ENCODE results near the gene UBASH3B.

The UBASH3B gene

GRCh38 chr11:122647736-122648275 lies 7.7 kb upstream of the UBASH3B start:
- no peak for DNase-seq

- DNase-seq = no peak
Observed at GRCh38 chr11:122649116-122649515, 6.4 kb upstream of the UBASH3B start.

GRCh38 chr11:122650619-122651018 lies 4.9 kb upstream of the UBASH3B start:
- no peak for DNase-seq

GRCh38 chr11:122652495-122652894 lies 3.0 kb upstream of the UBASH3B start:
- no peak for DNase-seq

GRCh38 chr11:122653916-122654585 lies 1.5 kb upstream of the UBASH3B start:
- no peak for DNase-seq

- DNase-seq = no peak
Observed at GRCh38 chr11:122656073-122656630, 630 bp downstream of the UBASH3B start.

- no peak for DNase-seq
Observed at GRCh38 chr11:122656631-122657101, 1.1 kb downstream of the UBASH3B start.

GRCh38 chr11:122659676-122660554 lies 4.4 kb downstream of the UBASH3B start:
- no peak for DNase-seq

GRCh38 chr11:122661182-122661945 lies 5.8 kb downstream of the UBASH3B start:
- DNase-seq = no peak

GRCh38 chr11:122663056-122663740 lies 7.7 kb downstream of the UBASH3B start:
- no peak for DNase-seq

GRCh38 chr11:122663764-122664163 lies 8.2 kb downstream of the UBASH3B start:
- DNase-seq = no peak

- no peak for DNase-seq
Observed at GRCh38 chr11:122664188-122664587, 8.7 kb downstream of the UBASH3B start.

GRCh38 chr11:122665861-122666260 lies 10.3 kb downstream of the UBASH3B start:
- DNase-seq = no peak

- DNase-seq = no peak
Observed at GRCh38 chr11:122666743-122667142, 11.2 kb downstream of the UBASH3B start.

GRCh38 chr11:122668562-122669090 lies 13.1 kb downstream of the UBASH3B start:
- DNase-seq = no peak

- no peak for DNase-seq
Observed at GRCh38 chr11:122670131-122670530, 14.6 kb downstream of the UBASH3B start.

- no peak for DNase-seq
Observed at GRCh38 chr11:122671400-122671891, 15.9 kb downstream of the UBASH3B start.

- DNase-seq = no peak
Observed at GRCh38 chr11:122672892-122673291, 17.4 kb downstream of the UBASH3B start.

- DNase-seq = no peak
Observed at GRCh38 chr11:122673701-122674100, 18.2 kb downstream of the UBASH3B start.

GRCh38 chr11:122676638-122677037 lies 21.1 kb downstream of the UBASH3B start:
- no peak for DNase-seq

- no peak for DNase-seq
Observed at GRCh38 chr11:122677256-122677655, 21.7 kb downstream of the UBASH3B start.

- DNase-seq = no peak
Observed at GRCh38 chr11:122678406-122678805, 22.9 kb downstream of the UBASH3B start.

Data from NCI-H1436 treated with DMSO at 0.1 percent for 48 hours (cell line).